K562 treated with DMSO at 1 percent for 24 hours (cell line): Measurements from ENCODE around the gene CPA4. TPM values are rescaled to one million over a fixed set of nuclear protein-coding genes. Genes with fewer than 3 reads are reported as not detected.

Experiments used
- total RNA-seq: library from RNA; unstranded; fragments of 300-600 nt; gene quantifications from 2 replicates; pipeline ENCODE4 v1.2.3, GENCODE V29; 2022; ENCODE audit warnings: low read depth; ENCODE audit not compliant: insufficient read depth

CPA4 gene
- total RNA-seq, result not detected in 2 replicates

GRCh38 chr7:130292682-130293257, at the start of gene CPA4:
CPA4 (plus strand) TSS chr7:130293161; CDS start chr7:130293181, 20 bp downstream.

GRCh38 chr7:130266258-130266960, 26.6 kb upstream of the CPA4 start, which contains the start of gene CPA2:
CPA2 (plus strand) TSS chr7:130266863; CDS start chr7:130266882, 19 bp downstream.

GRCh38 chr7:130344271-130344866, 51.4 kb downstream of the CPA4 start, which contains the start of gene CPA5:
CPA5 (plus strand) TSS chr7:130344816; CDS start chr7:130346486, 1,670 bp downstream.

Other genes with a start within 250 kb of the CPA4 start
- gene ZC3HC1, start 241.8 kb upstream of the CPA4 start, total RNA-seq, result 39.3 and 43.0 TPM in 2 replicates
- gene KLHDC10, start 222.6 kb upstream of the CPA4 start, total RNA-seq, result 14.1 and 22.0 TPM in 2 replicates
- 24.1 and 27.3 TPM in 2 replicates for gene TMEM209, start 87.8 kb upstream of the CPA4 start, total RNA-seq
- gene SSMEM1, start 85.3 kb upstream of the CPA4 start, total RNA-seq, result not detected in 2 replicates
- not detected in 2 replicates for gene CPA2, start 26.3 kb upstream of the CPA4 start, total RNA-seq
- 6.8 and 8.7 TPM in 2 replicates for gene CPA5, start 51.7 kb downstream of the CPA4 start, total RNA-seq
- not detected in 2 replicates for gene CPA1, start 87.3 kb downstream of the CPA4 start, total RNA-seq
- 3.3 and 4.4 TPM in 2 replicates for gene CEP41, start 147.9 kb downstream of the CPA4 start, total RNA-seq
- gene MEST, start 198.9 kb downstream of the CPA4 start, total RNA-seq, result 0.57 TPM in 1 of 2 replicates, not detected in the other